Endometrial microvascular endothelial cells (primary cell): Measurements from ENCODE around the gene ZNF845. TPM values are rescaled to one million over a fixed set of nuclear protein-coding genes. Genes with fewer than 3 reads are reported as not detected.
"Not testable (repeated sequence)": the region's sequence is repeated elsewhere in the genome, so short reads cannot be mapped to it uniquely, and the experiment has no call there.

Source experiments
- in situ Hi-C: cut with HindIII; loops from 2 replicates; pipeline ENCODE4 v1.10.0; 2017; ENCODE audit warnings: low sequenced_read_pairs, low pct_unique_long_range_greater_than_20kb; ENCODE audit errors: inconsistent ontology term
- total RNA-seq: library from RNA; depleted of rRNA; stranded (reverse); fragments of >200 nt; gene quantifications from one replicate; pipeline ENCODE4 v1.2.3, GENCODE V29; 2015; ENCODE audit errors: inconsistent ontology term

The ZNF845 gene
- total RNA-seq, 1 donor from 2014 or later = 3.4 TPM

DNA sequence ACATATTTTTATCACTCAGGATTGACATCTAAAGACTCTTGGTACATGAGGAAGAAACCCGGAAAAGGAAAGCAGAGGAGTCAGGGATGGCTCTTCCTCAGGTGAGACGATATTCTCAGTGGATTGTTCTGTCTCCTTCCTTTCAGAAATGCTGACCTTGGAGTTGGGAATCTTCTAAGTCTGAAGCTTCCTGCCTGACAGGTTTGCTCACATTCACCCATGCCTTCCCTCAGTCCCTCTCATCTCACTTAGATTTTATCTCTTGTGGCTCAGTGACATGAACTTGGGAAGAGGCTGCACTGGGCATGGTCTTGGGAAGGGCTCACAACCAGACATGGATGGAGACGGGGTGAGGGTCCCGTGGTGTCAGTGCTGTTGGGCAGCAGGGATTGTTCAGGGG is 38.6 kb downstream of the ZNF845 start:
- in situ Hi-C loops = no loop called here

DNA sequence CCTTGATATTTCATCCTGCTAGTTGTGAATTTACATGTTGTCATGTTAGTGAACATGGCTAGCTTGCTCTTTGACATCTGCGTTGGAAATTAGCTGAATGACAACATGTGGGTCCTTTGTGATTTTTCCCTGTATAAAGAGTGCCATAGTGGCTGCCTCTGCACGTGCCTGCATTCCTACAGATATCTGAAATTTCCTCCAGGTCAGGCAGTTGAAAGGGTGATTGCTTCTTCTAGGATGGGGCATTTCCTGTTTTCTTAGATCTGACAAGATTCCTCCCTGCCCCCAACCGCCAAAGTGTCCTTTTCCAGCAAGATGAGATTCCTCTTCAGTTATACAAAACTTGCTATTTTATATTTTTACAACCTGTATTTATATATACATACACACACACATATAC is 40.7 kb downstream of the ZNF845 start:
- in situ Hi-C loops = no loop called here

DNA sequence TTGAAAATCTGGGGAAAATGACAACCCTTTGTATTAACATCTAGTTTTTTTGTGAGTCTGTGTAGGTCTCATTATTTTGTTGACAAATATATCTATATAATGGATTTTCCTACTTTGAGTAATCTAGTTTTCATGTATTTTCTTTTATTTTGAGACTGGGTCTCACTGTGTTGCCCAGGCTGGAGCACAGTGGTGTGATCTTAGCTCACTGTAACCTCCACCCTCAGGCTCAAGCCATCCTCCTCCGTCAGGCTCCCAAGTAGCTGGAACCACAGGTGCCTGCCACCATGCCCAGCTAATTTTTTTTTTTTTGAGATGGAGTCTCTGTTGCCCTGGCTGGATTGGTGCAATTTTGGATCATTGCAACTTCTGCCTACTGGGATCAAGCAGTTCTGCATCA is 41.2 kb downstream of the ZNF845 start:
- in situ Hi-C loops = no loop called here

DNA sequence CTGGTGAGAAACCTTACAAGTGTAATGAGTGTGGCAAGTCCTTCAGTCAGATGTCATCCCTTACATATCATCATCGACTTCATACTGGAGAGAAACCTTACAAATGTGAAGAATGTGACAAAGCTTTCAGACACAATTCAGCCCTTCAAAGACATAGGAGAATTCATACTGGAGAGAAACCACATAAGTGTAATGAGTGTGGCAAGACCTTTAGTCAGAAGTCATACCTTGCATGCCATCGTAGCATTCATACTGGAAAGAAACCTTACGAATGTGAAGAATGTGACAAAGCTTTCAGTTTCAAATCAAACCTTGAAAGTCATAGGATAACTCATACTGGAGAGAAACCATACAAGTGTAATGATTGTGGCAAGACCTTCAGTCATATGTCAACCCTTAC is 47.8 kb downstream of the ZNF845 start:
- in situ Hi-C loops = no loop called here

DNA sequence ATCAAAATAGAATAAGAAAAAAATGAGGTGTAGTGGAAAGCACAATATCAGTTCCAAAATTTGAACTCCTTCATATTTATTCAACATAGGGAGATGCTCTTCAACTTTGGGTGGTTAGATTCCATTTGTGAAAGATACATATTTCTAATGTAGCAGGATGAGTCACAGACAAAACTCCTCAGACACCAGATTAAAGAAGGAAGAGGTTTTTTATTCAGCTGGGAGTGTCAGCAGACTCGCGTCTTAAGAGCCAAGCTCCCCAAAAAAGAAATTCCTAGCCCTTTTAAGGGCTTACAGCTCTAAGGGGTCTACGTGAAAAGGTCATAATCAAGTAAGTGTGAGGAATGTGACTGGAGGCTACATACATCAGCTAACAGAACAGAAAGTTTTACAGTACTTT is 54.6 kb downstream of the ZNF845 start:
- in situ Hi-C loops = no loop called here

DNA sequence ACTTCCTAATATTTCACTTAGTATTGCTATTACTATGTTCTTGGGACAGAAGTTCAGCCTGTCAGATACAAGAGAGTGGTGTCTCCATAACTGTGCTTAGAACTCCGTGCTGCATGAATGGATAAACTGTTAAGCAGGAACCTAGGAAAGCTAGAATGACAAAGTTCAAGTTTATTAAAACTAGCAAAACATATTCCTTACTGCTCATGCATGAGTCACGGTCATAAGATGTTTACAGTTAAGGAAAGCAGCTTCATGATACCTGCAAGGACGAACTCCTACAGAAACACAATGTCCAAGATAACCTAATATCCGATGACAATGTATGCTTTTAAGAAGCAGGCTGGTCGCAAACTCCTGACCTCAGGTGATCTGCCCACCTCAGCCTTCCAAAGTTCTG is 55.4 kb downstream of the ZNF845 start:
- in situ Hi-C loops = no loop called here

DNA sequence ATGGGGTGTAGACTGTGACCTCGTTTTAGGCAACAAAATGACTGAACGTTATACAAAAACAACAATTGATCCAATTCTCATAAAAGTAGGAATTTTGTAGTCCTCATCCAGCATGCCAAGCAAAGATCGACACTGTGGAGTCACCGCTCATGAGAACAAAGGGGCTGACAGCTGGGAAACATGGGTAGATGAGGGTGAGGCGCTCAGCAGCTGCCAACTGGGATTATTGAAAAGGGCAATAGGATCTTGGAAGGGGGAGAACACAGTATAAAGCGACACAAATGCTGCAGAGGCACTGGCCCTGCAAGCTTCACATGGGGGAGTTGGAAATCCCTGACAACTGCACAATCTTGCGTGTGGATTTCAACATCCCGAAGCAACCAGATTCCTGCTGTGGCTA is 56.0 kb downstream of the ZNF845 start:
- in situ Hi-C loops = no loop called here

DNA sequence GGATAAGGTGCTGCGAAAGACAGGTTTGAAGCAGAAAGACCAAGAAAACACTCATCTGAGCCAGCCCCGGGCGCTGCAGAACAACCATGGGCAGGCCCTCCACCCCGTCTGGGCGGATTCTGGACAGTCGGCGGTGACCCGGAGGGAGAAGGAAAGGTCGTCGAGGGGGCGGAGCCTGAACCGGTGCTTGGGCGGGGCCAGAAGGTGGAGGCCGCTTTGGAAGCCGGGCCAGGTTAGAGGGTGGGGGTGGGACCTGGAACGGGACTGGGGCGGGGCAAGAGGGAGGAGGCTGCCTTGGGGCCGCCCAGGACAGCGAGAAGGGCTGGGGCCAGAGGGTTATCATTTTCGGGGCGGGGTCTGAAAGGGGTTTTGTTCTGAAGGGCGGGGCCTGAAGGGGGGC is 56.4 kb downstream of the ZNF845 start:
- in situ Hi-C loops = no loop called here

DNA sequence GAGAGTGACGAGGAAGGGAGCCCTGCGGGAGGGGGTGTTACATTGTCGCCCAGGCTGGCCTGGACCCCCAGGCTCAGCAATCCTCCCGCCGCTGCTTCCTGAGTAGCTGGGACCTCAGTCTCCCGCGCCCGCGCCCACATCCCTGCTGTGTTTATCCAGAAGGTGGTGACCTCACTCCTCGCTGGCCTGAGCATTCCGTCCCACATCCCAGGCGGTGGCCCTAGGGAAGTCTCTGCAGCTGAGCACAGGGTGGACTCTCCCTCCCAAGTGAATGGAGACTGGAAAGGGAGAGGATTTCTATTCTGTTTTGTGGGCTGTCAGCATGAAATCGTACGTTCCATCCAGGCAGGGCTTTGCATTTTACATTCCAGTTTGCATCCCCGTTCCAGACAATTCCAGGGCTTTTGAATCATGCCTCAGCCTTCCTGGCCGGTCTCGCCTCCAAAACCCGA is 61.0 kb downstream of the ZNF845 start:
- in situ Hi-C loops = no loop called here

DNA sequence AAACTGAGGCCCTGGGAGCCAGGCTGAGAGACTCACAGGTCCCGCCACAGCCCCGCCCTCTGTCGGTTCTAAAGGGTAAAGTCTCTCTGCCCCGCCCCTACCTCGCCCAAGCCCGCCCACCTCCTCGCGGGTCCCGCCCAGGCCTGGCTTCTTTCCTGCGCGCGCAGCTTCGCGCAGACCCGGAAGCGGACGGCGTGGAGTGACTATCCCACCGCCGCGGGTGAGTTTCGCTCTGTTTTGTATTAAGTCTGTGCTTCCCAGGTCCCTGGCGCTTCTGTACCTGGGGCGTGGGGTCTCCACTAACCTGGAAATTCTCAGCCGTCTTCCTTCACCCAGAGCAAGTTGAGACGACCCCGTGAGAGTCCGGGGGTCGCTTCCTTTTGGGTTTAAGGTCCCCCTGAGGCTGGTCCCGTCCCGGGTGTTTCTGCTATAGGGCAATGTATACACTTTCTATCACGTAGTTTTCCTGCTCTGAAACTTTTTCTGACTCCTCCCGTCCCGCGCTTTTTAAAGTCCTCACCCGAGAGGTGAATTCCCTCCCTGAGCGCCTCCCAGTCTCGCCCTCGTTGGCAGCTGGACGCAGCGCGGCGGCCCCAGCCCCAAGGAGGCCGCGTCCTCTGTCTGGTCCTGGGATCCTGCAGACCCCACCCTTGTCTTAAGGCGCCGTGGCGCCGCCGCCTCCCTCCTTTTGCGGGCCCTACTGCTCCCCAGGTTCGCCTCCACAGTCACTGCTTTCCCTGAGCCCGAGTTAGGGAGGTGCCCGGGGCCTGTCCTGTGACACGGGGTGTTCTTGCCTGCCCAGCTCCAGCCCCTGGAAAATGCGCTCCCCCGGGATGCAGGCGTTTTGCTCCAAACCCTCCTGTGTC is 61.7 kb downstream of the ZNF845 start, which contains the start of gene ZNF765:
Gene ZNF765, plus strand, starts transcription at position 176 of the 866 bp plus-strand sequence. CDS start 2,867 bp downstream, outside the sequence.
- in situ Hi-C loops = no loop called here

DNA sequence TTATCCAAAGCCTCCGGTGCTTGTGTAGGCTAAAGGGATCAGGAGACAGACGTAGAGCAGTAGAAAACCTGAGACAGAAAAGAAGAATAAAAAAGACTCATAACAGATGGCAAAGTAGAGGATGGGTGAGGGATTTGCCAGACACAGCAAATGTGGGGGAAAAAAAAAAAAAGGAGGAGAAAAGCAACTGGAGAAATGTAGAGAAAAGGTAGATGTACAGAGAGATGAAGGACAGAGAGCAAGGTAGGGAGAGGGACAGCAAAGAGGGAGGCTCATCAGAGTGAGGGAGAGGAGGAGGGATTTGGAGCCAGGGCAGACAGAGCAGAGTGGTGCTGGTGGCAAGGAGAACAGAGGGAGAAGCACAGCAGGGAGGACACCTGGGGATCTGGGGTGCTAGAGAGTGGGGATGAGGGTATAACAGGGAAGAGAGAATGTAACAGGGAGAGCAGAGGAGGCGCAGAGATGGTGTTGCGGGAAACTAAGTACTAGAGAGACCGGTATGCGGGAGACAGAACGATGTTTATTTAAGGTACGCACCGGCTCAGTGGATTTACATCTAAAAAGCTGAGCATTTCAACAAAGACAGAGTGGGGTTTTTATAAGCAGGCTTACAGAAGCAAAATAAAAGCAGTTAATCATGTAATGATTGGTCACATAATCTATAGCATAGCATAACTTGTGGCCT is 62.4 kb downstream of the ZNF845 start:
- in situ Hi-C loops = not testable (repeated sequence)

DNA sequence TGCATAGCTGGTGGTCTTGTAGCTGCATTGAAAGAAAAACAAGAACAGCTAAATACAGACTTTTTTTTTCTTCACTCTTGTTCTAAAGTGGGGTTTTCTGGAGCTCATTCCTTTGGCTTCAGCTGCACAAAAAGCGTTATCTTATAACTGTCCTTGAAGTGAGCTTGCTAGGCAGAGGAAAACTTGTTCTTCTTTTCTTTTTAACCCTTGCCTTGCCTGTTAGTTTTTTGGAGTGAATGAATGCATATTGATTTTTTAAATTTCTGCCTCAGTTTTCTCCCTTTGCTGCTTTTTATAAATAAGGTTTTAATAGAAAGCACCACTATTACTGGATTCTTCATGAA is 62.9 kb downstream of the ZNF845 start:
- in situ Hi-C loops = no loop called here

DNA sequence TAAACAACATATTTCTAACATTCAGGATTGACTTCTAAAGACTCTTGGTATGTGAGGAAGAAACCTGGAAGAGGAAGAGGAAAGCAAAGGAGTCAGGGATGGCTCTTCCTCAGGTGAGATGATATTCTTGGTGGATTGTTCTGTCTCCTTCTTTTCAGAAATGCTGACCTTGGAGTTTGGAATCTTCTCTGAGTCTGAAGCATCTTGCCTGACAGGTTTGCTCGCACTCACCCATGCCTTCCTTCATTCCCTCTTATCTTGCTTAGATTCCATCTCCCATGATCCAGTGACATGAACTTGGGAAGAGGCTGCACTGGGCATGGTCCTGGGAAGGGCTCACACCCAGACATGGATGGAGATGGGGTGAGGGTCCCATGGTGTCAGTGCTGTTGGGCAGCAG is 64.4 kb downstream of the ZNF845 start:
- in situ Hi-C loops = not testable (repeated sequence)

Other genes starting within 250 kb of the ZNF845 start
- 30.5 TPM for gene ZNF160, start 230.3 kb upstream of the ZNF845 start, total RNA-seq
- gene ZNF415, start 200.8 kb upstream of the ZNF845 start, total RNA-seq = 15.4 TPM
- gene ZNF347, start 174.7 kb upstream of the ZNF845 start, total RNA-seq = 7.5 TPM
- gene ZNF665, start 140.4 kb upstream of the ZNF845 start, total RNA-seq = 6.4 TPM
- gene ZNF677, start 78.9 kb upstream of the ZNF845 start, total RNA-seq = 7.6 TPM
- gene VN1R2, start 75.5 kb upstream of the ZNF845 start, total RNA-seq = not detected
- gene VN1R4, start 66.0 kb upstream of the ZNF845 start, total RNA-seq = not detected
- 0.84 TPM for gene ZNF525, start 32.0 kb downstream of the ZNF845 start, total RNA-seq
- gene ZNF765, start 61.4 kb downstream of the ZNF845 start, total RNA-seq = 7.2 TPM
- gene ZNF761, start 98.2 kb downstream of the ZNF845 start, total RNA-seq = 10.4 TPM
- gene ZNF813, start 134.0 kb downstream of the ZNF845 start, total RNA-seq = 1.5 TPM
- gene ZNF331, start 204.4 kb downstream of the ZNF845 start, total RNA-seq = 4.7 TPM